OCI-LY1 (cell line): ENCODE measurements around the gene CACHD1.

ENCODE experiments used
- H2AFZ ChIP-seq: fragments of 200-600 bp; sonication (generic), shearing (Covaris generic); 2 replicates; pipeline ENCODE4 v1.6.0; 2014; ENCODE audit warnings: antibody characterized with exemption, mild to moderate bottlenecking, low read length
- H3F3A ChIP-seq: fragments of 200-600 bp; sonication (generic), shearing (Covaris generic); 2 replicates; pipeline ENCODE4 v1.6.0; 2014; ENCODE audit warnings: mild to moderate bottlenecking, antibody characterized with exemption, low read length, moderate library complexity; ENCODE audit not compliant: insufficient read depth
- H3K27ac ChIP-seq: fragments of 200-600 bp; sonication (generic); 2 replicates; pipeline ENCODE4 v1.5.1; 2014; ENCODE audit warnings: low read length, mixed run types, mild to moderate bottlenecking, low read depth; ENCODE audit not compliant: poor library complexity, severe bottlenecking
- H3K27me3 ChIP-seq: fragments of 200-600 bp; sonication (generic); 2 replicates; pipeline ENCODE4 v1.6.0; 2014; ENCODE audit warnings: antibody characterized with exemption, mild to moderate bottlenecking, low read length, moderate library complexity; ENCODE audit not compliant: insufficient read depth
- H3K36me3 ChIP-seq: fragments of 200-600 bp; sonication (generic); 2 replicates; pipeline ENCODE4 v1.6.1; 2014; ENCODE audit warnings: mild to moderate bottlenecking, antibody characterized with exemption, low read length, moderate library complexity, mixed read lengths; ENCODE audit not compliant: insufficient read depth
- H3K4me1 ChIP-seq: fragments of 200-600 bp; sonication (generic); 2 replicates; pipeline ENCODE4 v1.5.1; 2014; ENCODE audit warnings: mild to moderate bottlenecking, low read length, moderate library complexity; ENCODE audit not compliant: insufficient read depth, severe bottlenecking
- H3K4me2 ChIP-seq: fragments of 200-600 bp; sonication (generic), shearing (Covaris generic); 2 replicates; pipeline ENCODE4 v1.6.1; 2014; ENCODE audit warnings: low read length
- H3K4me3 ChIP-seq: fragments of 200-600 bp; sonication (generic); 2 replicates; pipeline ENCODE4 v1.5.1; 2014; ENCODE audit warnings: low read length, low read depth, mild to moderate bottlenecking, mixed read lengths; ENCODE audit not compliant: poor library complexity, severe bottlenecking
- H3K79me2 ChIP-seq: fragments of 200-600 bp; shearing (Covaris generic); 2 replicates; pipeline ENCODE4 v1.6.1; 2016; ENCODE audit warnings: mixed run types, low read length, mixed read lengths; ENCODE audit not compliant: insufficient read depth
- H3K9ac ChIP-seq: fragments of 200-600 bp; sonication (generic), shearing (Covaris generic); 2 replicates; pipeline ENCODE4 v1.6.1; 2014; ENCODE audit warnings: mild to moderate bottlenecking, low read length, mixed read lengths
- H3K9me2 ChIP-seq: fragments of 200-600 bp; sonication (generic), shearing (Covaris generic); 2 replicates; pipeline ENCODE4 v1.6.1; 2014; ENCODE audit warnings: low read depth, mild to moderate bottlenecking, low read length, mixed read lengths
- H3K9me3 ChIP-seq: fragments of 200-600 bp; shearing (Covaris generic); 2 replicates; pipeline ENCODE4 v1.6.1; 2014; ENCODE audit warnings: low read length, mixed read lengths
- H4K20me1 ChIP-seq: fragments of 200-600 bp; sonication (generic), shearing (Covaris generic); 2 replicates; pipeline ENCODE4 v1.6.0; 2016; ENCODE audit warnings: mild to moderate bottlenecking, low read length; ENCODE audit not compliant: insufficient read depth
- EZH2 ChIP-seq: fragments of 200-600 bp; sonication (generic), shearing (Covaris generic); IDR thresholded peaks from 2 replicates; pipeline ENCODE4 v1.8.0; 2017; ENCODE audit warnings: borderline replicate concordance, mixed run types, mild to moderate bottlenecking, antibody characterized with exemption, low read length, moderate library complexity, mixed read lengths
- TF ChIP-seq, protein P1 (sequence below): fragments of 200-600 bp; sonication (generic), shearing (Covaris generic); IDR thresholded peaks from 2 replicates; pipeline ENCODE4 v1.5.1; 2017; ENCODE audit warnings: mild to moderate bottlenecking, antibody characterized with exemption, low read length, moderate library complexity, mixed read lengths

Gene CACHD1

DNA sequence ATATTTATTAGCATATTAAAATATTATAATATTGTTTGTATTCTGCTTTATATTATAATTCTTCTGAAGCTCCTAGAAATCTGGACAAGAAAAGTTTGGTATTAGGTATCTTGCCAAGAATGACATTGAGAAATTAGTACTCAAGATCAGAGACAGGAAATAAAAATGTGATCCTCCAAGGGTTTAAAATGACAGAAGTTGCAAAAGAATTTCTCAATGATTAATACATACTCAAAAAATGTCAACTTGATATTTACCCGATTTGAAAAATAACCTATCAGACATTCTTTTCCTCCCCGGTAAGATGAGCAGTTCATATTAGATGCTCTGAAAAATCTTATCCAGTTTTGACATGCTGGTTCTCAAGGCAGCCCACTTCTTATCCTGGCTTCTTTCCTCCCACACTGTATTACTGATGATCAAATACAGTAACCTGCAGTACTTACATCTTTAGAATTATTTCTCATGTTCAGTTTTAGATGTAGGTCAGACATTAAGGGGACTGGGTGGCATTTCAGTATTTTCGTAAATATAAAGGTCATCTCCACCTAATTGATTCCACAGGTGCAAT is 55.3 kb downstream of the CACHD1 start:
- Histone ChIP-seq H4K20me1 (no peaks in the 10 kb centered on the region), H3K27me3 (no peaks in the 10 kb centered on the region; the same call in 1 of the 2 replicates), H3K79me2 (no peaks in the 10 kb centered on the region), H3F3A (no peaks in the 10 kb centered on the region), H3K27ac (no peak overlapping the region), H3K9me2 (no peaks in the 10 kb centered on the region), H3K4me2 (no peak overlapping the region), H2AFZ (no peak overlapping the region), H3K4me3 (no peak overlapping the region), H3K36me3 (no peaks in the 10 kb centered on the region), H3K9ac (no peak overlapping the region), H3K4me1 (no peaks in the 10 kb centered on the region), H3K9me3 (no peaks in the 10 kb centered on the region)
- TF ChIP-seq EZH2 = no peak
- TF ChIP-seq, protein P1, sequence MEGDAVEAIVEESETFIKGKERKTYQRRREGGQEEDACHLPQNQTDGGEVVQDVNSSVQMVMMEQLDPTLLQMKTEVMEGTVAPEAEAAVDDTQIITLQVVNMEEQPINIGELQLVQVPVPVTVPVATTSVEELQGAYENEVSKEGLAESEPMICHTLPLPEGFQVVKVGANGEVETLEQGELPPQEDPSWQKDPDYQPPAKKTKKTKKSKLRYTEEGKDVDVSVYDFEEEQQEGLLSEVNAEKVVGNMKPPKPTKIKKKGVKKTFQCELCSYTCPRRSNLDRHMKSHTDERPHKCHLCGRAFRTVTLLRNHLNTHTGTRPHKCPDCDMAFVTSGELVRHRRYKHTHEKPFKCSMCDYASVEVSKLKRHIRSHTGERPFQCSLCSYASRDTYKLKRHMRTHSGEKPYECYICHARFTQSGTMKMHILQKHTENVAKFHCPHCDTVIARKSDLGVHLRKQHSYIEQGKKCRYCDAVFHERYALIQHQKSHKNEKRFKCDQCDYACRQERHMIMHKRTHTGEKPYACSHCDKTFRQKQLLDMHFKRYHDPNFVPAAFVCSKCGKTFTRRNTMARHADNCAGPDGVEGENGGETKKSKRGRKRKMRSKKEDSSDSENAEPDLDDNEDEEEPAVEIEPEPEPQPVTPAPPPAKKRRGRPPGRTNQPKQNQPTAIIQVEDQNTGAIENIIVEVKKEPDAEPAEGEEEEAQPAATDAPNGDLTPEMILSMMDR = no peak

DNA sequence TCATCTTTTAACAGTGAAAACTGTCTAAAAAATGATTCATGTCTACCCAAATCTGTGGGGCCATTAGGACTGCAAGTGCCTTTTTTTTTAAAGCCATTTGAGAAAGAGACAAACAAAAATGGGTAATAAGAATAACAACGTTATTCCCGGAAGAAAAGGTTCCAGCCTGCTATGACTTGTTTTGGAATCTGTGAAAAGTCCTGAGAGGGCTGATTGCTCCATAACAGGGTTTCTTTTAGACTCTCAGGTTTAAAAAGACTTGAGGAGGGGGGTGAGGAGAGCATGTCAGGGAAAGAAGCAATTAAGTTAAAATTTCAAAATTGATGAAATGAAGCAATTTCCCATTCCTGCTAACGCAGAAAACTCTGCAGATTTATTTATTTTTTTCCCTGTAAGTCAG is 56.4 kb downstream of the CACHD1 start:
- no peak overlapping the region for H3K27ac ChIP-seq
- H3K4me2 ChIP-seq = no peak overlapping the region
- H3K9me3 ChIP-seq = no peaks in the 10 kb centered on the region
- H3K4me1 ChIP-seq = no peaks in the 10 kb centered on the region
- no peaks in the 10 kb centered on the region; the same call in 1 of the 2 replicates for H3K27me3 ChIP-seq
- H3K79me2 ChIP-seq = no peaks in the 10 kb centered on the region
- no peaks in the 10 kb centered on the region for H3F3A ChIP-seq
- no peak overlapping the region for H2AFZ ChIP-seq
- no peaks in the 10 kb centered on the region for H3K36me3 ChIP-seq
- TF ChIP-seq, protein P1 = no peak
- no peak for TF ChIP-seq EZH2
- H4K20me1 ChIP-seq = no peaks in the 10 kb centered on the region
- no peaks in the 10 kb centered on the region for H3K9me2 ChIP-seq
- no peak overlapping the region for H3K9ac ChIP-seq
- no peak overlapping the region for H3K4me3 ChIP-seq

DNA sequence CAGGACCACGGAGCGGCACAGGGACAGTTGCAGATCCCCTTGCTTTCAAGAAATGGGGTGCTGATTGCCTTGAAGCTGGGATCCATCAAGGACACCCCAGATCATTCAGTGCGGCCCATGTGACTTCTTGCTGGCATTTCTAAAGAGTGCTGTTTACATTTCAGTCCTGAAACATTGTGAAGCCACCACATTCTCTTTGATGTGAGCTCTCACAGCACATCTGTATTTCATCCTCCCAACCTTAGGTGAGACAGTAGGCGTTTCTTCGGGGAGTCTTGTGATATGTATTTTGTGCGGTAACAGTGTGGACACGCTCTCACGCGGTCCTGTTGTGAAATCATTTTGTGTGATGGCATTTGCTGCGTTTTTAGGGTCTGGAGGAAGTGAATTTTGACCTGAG is 57.2 kb downstream of the CACHD1 start:
- TF ChIP-seq, protein P1 = no peak
- TF ChIP-seq EZH2 = no peak
- Histone ChIP-seq H3K79me2 (no peaks in the 10 kb centered on the region), H3K27ac (no peak overlapping the region), H3K4me1 (no peaks in the 10 kb centered on the region), H3K36me3 (no peaks in the 10 kb centered on the region), H2AFZ (no peak overlapping the region), H3K9ac (no peak overlapping the region), H3F3A (no peaks in the 10 kb centered on the region), H3K4me3 (no peak overlapping the region), H3K9me2 (no peaks in the 10 kb centered on the region), H3K27me3 (no peaks in the 10 kb centered on the region; the same call in 1 of the 2 replicates), H3K4me2 (no peak overlapping the region), H4K20me1 (no peaks in the 10 kb centered on the region), H3K9me3 (no peaks in the 10 kb centered on the region)
